ENCODE results near the gene AP5B1. TPM values are rescaled to one million over a fixed set of nuclear protein-coding genes. Genes with fewer than 3 reads are reported as not detected.
"Not testable (repeated sequence)": the region's sequence is repeated elsewhere in the genome, so short reads cannot be mapped to it uniquely, and the experiment has no call there.

AP5B1 gene
- total RNA-seq, 1 experiment from 2014 or later = 2.0 TPM

- Histone ChIP-seq H3K27me3 (no peaks in the 10 kb centered on the region), H3K4me3 (no peak overlapping the region), H3K36me3 (no peaks in the 10 kb centered on the region), H3K4me1 (no peaks in the 10 kb centered on the region), H3K9me3 (replicated peaks) (no peaks in the 10 kb centered on the region), H3K27ac (no peak overlapping the region)
- DNase-seq = no peak
Measured at GRCh38 chr11:65770951-65771567, 9.7 kb downstream of the AP5B1 start.

GRCh38 chr11:65767806-65768205 is 13.0 kb downstream of the AP5B1 start:
- not testable (repeated sequence) for DNase-seq; H3K27me3 ChIP-seq; H3K36me3 ChIP-seq; H3K4me1 ChIP-seq; H3K4me3 ChIP-seq; H3K27ac ChIP-seq; H3K9me3 ChIP-seq (replicated peaks)

- H3K4me3 ChIP-seq = no peak overlapping the region
- no peaks in the 10 kb centered on the region for H3K4me1 ChIP-seq
- H3K27ac ChIP-seq = no peak overlapping the region
- H3K36me3 ChIP-seq = no peaks in the 10 kb centered on the region
- DNase-seq = no peak
- no peaks in the 10 kb centered on the region for H3K9me3 ChIP-seq (replicated peaks)
- no peaks in the 10 kb centered on the region for H3K27me3 ChIP-seq
Measured at GRCh38 chr11:65767406-65767805, 13.4 kb downstream of the AP5B1 start.

GRCh38 chr11:65766535-65766934 is 14.2 kb downstream of the AP5B1 start:
- no peak for DNase-seq
- H3K4me1 ChIP-seq = no peaks in the 10 kb centered on the region
- H3K9me3 ChIP-seq (replicated peaks) = no peaks in the 10 kb centered on the region

GRCh38 chr11:65764434-65764833 is 16.3 kb downstream of the AP5B1 start:
- Histone ChIP-seq H3K4me3 (no peak overlapping the region), H3K36me3 (no peaks in the 10 kb centered on the region), H3K4me1 (no peaks in the 10 kb centered on the region), H3K9me3 (replicated peaks) (no peaks in the 10 kb centered on the region), H3K27me3 (no peaks in the 10 kb centered on the region), H3K27ac (no peak overlapping the region)
- DNase-seq = no peak

More at GRCh38 chr11:65766535-65766934, 14.2 kb downstream of the AP5B1 start:
- Histone ChIP-seq H3K4me3 (no peak overlapping the region), H3K27me3 (no peaks in the 10 kb centered on the region), H3K36me3 (no peaks in the 10 kb centered on the region), H3K27ac (no peak overlapping the region)

- not testable (repeated sequence) for H3K4me1 ChIP-seq, DNase-seq
Measured at GRCh38 chr11:65762816-65763215, 18.0 kb downstream of the AP5B1 start.

GRCh38 chr11:65762169-65762568 is 18.6 kb downstream of the AP5B1 start:
- H3K36me3 ChIP-seq; H3K27me3 ChIP-seq; H3K9me3 ChIP-seq (replicated peaks); DNase-seq; H3K4me3 ChIP-seq; H3K4me1 ChIP-seq; H3K27ac ChIP-seq: not testable (repeated sequence)

More at GRCh38 chr11:65762816-65763215, 18.0 kb downstream of the AP5B1 start:
- not testable (repeated sequence) for H3K27ac ChIP-seq; H3K9me3 ChIP-seq (replicated peaks); H3K36me3 ChIP-seq; H3K27me3 ChIP-seq; H3K4me3 ChIP-seq

- DNase-seq = no peak
- Histone ChIP-seq H3K4me3 (no peak overlapping the region), H3K27ac (no peak overlapping the region), H3K27me3 (peaks cover 16% of the 10 kb centered on the region), H3K9me3 (replicated peaks) (peaks cover 1% of the 10 kb centered on the region; the same call in 1 of the 2 replicates), H3K4me1 (no peaks in the 10 kb centered on the region), H3K36me3 (no peaks in the 10 kb centered on the region; the same call in 1 of the 2 replicates)
Measured at GRCh38 chr11:65745049-65745448, 35.7 kb downstream of the AP5B1 start.

- no peak for DNase-seq
- Histone ChIP-seq H3K9me3 (replicated peaks) (no peaks in the 10 kb centered on the region; the same call in 1 of the 2 replicates), H3K4me3 (no peak overlapping the region)
Measured at GRCh38 chr11:65744699-65745042, 36.1 kb downstream of the AP5B1 start.

GRCh38 chr11:65744026-65744698 is 36.6 kb downstream of the AP5B1 start:
- no peak overlapping the region for H3K27ac ChIP-seq
- H3K4me1 ChIP-seq = no peaks in the 10 kb centered on the region
- H3K27me3 ChIP-seq = peaks cover 16% of the 10 kb centered on the region
- no peak overlapping the region for H3K4me3 ChIP-seq
- H3K36me3 ChIP-seq = no peaks in the 10 kb centered on the region; the same call in 1 of the 2 replicates
- no peaks in the 10 kb centered on the region; the same call in 1 of the 2 replicates for H3K9me3 ChIP-seq (replicated peaks)
- DNase-seq = peak; percentile 39 to 52

More at GRCh38 chr11:65744699-65745042, 36.1 kb downstream of the AP5B1 start:
- H3K27me3 ChIP-seq = peaks cover 16% of the 10 kb centered on the region
- no peak overlapping the region for H3K27ac ChIP-seq
- no peaks in the 10 kb centered on the region for H3K4me1 ChIP-seq
- H3K36me3 ChIP-seq = no peaks in the 10 kb centered on the region; the same call in 1 of the 2 replicates

- H3K27me3 ChIP-seq = peaks cover 14% of the 10 kb centered on the region
- H3K4me1 ChIP-seq = no peaks in the 10 kb centered on the region
- no peaks in the 10 kb centered on the region; the same call in none of the 2 replicates for H3K9me3 ChIP-seq (replicated peaks)
- H3K27ac ChIP-seq = no peak overlapping the region
- H3K4me3 ChIP-seq = no peak overlapping the region
- no peaks in the 10 kb centered on the region; the same call in 1 of the 2 replicates for H3K36me3 ChIP-seq
- DNase-seq = no peak
Measured at GRCh38 chr11:65743681-65744025, 37.1 kb downstream of the AP5B1 start.

GRCh38 chr11:65742353-65742752 is 38.4 kb downstream of the AP5B1 start:
- Histone ChIP-seq H3K27ac (no peak overlapping the region), H3K36me3 (no peaks in the 10 kb centered on the region), H3K4me3 (no peak overlapping the region), H3K9me3 (replicated peaks) (peaks cover 6% of the 10 kb centered on the region), H3K27me3 (peaks cover 14% of the 10 kb centered on the region), H3K4me1 (no peaks in the 10 kb centered on the region)
- DNase-seq = no peak

GRCh38 chr11:65741185-65741584 is 39.6 kb downstream of the AP5B1 start:
- no peak for DNase-seq
- Histone ChIP-seq H3K27me3 (peaks cover 14% of the 10 kb centered on the region), H3K9me3 (replicated peaks) (peaks cover 17% of the 10 kb centered on the region), H3K27ac (no peak overlapping the region), H3K4me3 (no peak overlapping the region), H3K36me3 (no peaks in the 10 kb centered on the region), H3K4me1 (no peaks in the 10 kb centered on the region)

GRCh38 chr11:65739022-65739421 is 41.8 kb downstream of the AP5B1 start:
- peaks cover 4% of the 10 kb centered on the region; the same call in 1 of the 2 replicates for H3K27me3 ChIP-seq

GRCh38 chr11:65736810-65737209 is 44.0 kb downstream of the AP5B1 start:
- no peak for DNase-seq
- Histone ChIP-seq H3K4me3 (no peak overlapping the region), H3K4me1 (no peaks in the 10 kb centered on the region), H3K27me3 (0 out of 2 replicates have a peak, but pooled peaks cover 2% of the 10 kb centered on the region), H3K27ac (no peak overlapping the region), H3K36me3 (no peaks in the 10 kb centered on the region), H3K9me3 (replicated peaks) (peaks cover 22% of the 10 kb centered on the region)

More at GRCh38 chr11:65739022-65739421, 41.8 kb downstream of the AP5B1 start:
- no peak for DNase-seq
- no peak overlapping the region for H3K4me3 ChIP-seq
- no peak overlapping the region for H3K27ac ChIP-seq
- H3K4me1 ChIP-seq = no peaks in the 10 kb centered on the region
- no peaks in the 10 kb centered on the region for H3K36me3 ChIP-seq
- peaks cover 21% of the 10 kb centered on the region for H3K9me3 ChIP-seq (replicated peaks)

Data from SJCRH30 (cell line).